ENCODE measurements around the gene SBNO2.

DNA sequence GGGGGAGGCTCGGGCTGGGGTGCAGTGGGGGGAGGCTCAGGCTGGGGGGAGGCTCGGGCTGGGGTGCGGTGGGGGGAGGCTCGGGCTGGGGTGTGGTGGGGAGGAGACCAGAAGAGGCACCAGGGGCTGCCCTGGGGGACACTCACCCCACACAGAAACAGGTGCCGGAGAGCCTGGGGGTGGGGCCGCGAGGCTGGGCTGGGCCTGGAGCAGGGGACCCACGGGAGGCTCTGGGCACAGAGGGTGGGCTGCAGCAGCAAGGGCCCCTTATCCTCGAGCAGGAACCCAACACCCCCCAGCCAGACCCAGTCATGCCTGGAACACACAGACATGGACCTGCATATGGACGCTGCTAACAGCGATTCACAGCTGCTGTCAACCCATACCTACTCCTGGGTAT is 35.9 kb downstream of the SBNO2 start:
- TF ChIP-seq, protein P1, sequence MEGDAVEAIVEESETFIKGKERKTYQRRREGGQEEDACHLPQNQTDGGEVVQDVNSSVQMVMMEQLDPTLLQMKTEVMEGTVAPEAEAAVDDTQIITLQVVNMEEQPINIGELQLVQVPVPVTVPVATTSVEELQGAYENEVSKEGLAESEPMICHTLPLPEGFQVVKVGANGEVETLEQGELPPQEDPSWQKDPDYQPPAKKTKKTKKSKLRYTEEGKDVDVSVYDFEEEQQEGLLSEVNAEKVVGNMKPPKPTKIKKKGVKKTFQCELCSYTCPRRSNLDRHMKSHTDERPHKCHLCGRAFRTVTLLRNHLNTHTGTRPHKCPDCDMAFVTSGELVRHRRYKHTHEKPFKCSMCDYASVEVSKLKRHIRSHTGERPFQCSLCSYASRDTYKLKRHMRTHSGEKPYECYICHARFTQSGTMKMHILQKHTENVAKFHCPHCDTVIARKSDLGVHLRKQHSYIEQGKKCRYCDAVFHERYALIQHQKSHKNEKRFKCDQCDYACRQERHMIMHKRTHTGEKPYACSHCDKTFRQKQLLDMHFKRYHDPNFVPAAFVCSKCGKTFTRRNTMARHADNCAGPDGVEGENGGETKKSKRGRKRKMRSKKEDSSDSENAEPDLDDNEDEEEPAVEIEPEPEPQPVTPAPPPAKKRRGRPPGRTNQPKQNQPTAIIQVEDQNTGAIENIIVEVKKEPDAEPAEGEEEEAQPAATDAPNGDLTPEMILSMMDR (IDR thresholded peaks at IDR 0.05; ENCODE audit: low read length): no peak
- no peak for TF ChIP-seq EZH2 (optimal IDR thresholded peaks at IDR 0.05; ENCODE audit: low read depth, low read length)
